ENCODE measurements around the gene MEGF6.
"Not testable (repeated sequence)": the region's sequence is repeated elsewhere in the genome, so short reads cannot be mapped to it uniquely, and the experiment has no call there.

The MEGF6 gene

DNA sequence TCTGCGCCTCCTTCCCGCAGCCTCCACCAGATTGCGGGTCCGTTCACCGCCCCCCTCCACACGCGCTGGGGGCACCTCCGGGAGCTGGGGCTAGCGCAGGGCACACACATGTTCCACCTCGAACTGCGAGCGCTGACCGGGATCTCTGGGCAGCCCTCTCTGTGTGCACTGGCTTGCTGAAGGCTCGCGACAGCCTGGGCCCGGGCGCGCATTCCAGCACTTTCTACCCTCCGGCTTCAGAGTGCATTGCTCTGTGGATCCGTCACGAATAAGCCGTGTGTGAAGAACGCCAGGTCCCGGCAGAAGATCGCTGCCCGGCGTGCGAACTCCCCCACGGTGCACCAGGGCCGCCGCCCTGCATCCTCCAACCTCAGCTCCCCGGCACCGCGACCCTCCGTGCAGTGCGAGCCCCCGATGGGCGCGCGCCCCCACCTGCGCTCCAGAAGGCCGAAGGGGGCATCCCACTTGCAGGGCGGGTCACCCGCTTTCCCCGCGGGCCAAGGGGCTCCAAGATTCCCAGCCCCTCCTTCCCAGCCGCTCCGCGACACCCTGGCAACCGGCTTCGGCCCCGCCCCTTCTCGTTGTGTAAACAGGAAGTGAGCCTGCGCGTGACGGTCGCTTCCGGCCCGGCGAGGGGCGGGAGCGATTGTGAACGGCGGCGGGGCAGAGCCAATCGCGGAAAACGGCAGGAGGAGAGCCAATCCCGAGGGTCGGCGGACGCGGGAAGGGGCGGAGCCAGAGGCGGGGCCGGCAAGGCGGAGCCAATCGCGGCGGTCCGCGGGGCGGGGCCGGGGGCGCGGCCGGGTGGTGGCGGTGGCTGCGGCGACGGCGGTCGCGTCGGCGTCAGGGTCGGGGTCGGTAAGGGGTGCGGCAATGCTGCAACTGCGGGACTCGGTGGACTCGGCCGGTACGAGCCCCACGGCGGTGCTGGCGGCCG lies 13.2 kb upstream of the MEGF6 start, which contains the start of gene TPRG1L:
TSS of gene TPRG1L (plus strand) at position 816 of the 937 bp plus-strand sequence. CDS start at position 874, 58 bp downstream.
- peak; percentile 72 for DNase-seq (ENCODE audit: extremely low read depth, low read depth)
- peak within 1 kb of the TSS; percentile 67 for H3K4me3 ChIP-seq (replicated peaks; ENCODE audit: low read depth, low read length)
- TF ChIP-seq, protein P1, sequence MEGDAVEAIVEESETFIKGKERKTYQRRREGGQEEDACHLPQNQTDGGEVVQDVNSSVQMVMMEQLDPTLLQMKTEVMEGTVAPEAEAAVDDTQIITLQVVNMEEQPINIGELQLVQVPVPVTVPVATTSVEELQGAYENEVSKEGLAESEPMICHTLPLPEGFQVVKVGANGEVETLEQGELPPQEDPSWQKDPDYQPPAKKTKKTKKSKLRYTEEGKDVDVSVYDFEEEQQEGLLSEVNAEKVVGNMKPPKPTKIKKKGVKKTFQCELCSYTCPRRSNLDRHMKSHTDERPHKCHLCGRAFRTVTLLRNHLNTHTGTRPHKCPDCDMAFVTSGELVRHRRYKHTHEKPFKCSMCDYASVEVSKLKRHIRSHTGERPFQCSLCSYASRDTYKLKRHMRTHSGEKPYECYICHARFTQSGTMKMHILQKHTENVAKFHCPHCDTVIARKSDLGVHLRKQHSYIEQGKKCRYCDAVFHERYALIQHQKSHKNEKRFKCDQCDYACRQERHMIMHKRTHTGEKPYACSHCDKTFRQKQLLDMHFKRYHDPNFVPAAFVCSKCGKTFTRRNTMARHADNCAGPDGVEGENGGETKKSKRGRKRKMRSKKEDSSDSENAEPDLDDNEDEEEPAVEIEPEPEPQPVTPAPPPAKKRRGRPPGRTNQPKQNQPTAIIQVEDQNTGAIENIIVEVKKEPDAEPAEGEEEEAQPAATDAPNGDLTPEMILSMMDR (IDR thresholded peaks at IDR 0.05; ENCODE audit: low read depth, low read length, missing control alignments): no peak

DNA sequence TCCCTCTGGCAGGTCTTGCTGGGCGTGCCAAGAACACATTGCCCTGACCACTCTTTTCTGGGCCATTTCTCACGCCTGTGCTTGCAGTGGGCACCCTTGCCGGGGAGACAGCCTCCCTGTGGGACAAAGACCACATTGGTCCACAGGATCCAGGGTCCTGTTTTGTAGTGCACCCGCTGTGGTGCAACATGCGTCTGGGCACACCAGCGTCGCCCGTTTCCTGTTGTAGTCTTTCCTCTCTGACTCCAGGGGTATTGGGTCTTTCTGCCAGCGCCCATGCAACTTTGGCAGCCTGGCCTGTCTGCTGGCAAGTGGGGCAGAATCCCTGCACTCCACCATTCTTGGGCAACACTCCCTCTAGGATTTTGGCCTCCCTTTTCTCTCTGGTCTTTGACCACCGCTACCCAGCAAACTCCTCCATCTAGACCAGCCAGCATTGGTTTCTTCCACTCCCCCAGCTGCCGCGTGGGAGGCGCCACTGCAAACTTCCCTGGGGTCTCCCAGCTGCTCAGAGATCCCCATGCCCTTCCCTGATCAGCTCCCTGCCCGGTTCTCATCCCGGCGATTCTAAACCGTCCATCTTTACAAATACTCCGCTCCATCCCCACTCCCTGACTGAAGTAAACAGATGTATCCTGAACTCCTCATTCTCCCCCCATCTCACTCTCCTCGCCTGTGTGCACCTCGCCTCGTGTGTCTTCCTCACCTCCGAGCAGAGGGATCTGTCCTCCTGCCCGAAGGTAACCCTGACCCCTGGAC lies 12.3 kb upstream of the MEGF6 start:
- TF ChIP-seq, protein P1 (IDR thresholded peaks at IDR 0.05; ENCODE audit: low read depth, low read length, missing control alignments): no peak
- DNase-seq (ENCODE audit: extremely low read depth, low read depth): no peak
- peak overlapping the region; percentile 67 for H3K4me3 ChIP-seq (replicated peaks; ENCODE audit: low read depth, low read length)

DNA sequence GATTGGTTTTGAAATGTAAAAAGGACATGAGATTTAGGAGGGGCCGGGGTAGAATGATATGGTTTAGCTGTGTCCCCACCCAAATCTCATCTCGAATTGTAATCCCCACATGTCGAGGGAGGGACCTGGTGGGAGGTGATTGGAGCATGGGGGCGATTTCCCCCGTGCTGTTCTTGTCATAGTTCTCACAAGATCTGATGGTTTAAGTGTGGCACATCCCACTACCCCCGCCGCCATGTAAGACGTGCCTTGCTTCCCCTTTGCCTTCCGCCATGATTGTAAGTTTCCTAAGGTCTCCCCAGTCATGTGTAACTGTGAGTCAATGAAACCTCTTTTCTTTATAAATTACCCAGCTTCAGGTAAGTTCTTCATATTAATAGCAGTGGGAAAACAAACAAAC lies 10.8 kb upstream of the MEGF6 start:
- not testable (repeated sequence) for DNase-seq (ENCODE audit: extremely low read depth, low read depth)

DNA sequence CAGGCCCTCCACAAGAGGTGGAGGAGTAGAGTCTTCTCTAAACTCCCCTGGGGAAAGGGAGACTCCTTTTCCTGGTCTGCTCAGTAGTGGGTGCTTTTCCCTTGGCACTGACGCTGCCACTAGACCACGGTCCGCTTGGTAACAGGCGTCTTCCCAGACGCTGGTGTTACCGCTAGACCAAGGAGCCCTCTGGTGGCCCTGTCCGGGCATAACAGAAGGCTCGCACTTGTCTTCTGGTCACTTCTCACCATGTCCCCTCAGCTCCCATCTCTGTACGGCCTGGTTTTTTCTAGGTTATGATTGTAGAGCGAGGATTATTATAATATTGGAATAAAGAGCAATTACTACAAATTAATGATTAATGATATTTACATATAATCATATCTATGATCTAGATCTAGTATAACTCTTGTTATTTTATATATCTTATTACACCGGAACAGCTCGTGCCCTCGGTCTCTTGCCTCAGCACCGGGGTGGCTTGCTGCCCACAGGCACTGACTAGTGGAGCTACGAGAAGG lies 9.9 kb upstream of the MEGF6 start:
- not testable (repeated sequence) for H3K4me3 ChIP-seq (replicated peaks; ENCODE audit: low read depth, low read length); DNase-seq (ENCODE audit: extremely low read depth, low read depth)
- TF ChIP-seq, protein P1 (IDR thresholded peaks at IDR 0.05; ENCODE audit: low read depth, low read length, missing control alignments): peak; percentile 68

More for the DNA sequence above, 10.8 kb upstream of the MEGF6 start:
- not testable (repeated sequence) for H3K4me3 ChIP-seq (replicated peaks; ENCODE audit: low read depth, low read length)

DNA sequence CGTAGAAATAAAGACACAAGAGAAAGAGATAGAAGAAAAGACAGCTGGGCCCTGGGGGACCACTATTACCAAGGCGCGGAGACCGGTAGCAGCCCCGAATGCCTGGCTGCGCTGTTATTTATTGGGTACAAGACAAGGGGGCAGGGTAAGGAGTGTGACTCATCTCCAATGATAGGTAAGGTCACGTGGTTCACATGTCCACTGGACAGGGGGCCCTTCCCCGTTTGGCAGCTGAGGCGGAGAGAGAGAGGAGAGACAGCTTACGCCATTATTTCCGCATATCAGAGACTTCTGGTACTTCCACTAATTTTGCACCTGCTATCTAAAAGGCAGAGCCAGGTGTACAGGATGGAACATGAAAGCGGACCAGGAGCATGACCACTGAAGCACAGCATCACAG lies 9.4 kb upstream of the MEGF6 start:
- DNase-seq (ENCODE audit: extremely low read depth, low read depth): no peak
- TF ChIP-seq, protein P1 (IDR thresholded peaks at IDR 0.05; ENCODE audit: low read depth, low read length, missing control alignments): no peak
- no peak overlapping the region for H3K4me3 ChIP-seq (replicated peaks; ENCODE audit: low read depth, low read length)

DNA sequence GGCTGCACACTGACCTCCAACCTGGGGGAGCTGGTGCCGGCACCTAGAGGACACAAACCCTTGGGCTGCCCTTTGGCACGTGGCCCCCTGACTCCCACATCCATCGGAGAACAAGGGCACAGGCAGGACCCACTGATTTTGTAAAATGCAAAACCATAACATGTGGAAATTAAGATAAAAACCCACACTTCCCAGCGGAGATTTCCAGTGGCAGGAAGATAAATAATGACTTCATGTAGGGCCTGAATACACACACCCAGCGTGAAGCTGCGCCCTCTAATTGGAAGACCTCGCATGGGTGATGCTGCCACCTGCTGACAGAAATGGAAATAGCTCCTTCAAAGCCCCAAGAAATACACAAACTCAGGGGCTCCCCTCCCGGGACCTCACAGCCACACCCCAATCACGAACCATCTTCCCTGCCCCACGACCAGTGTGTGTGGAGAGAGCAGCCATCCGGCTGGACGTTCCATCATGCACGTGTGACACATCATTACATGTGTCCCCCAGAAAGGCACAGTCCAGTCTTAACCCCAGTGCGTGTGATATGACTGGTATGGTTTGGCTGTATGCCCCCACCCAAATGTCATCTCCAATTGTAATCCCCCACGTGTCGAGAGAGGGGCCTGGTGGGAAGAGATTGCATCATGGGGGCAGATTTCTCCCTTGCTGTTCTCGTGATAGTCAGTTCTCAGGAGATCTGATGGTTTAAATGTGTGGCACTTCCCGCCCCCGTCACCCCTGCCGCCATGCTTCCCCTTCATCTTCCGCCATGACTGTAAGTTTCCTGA lies 7.8 kb upstream of the MEGF6 start:
- H3K4me3 ChIP-seq (replicated peaks; ENCODE audit: low read depth, low read length): no peak overlapping the region
- no peak for DNase-seq (ENCODE audit: extremely low read depth, low read depth)
- TF ChIP-seq, protein P1 (IDR thresholded peaks at IDR 0.05; ENCODE audit: low read depth, low read length, missing control alignments): peak; percentile 72

Data from HFF-Myc (cell line).